ENCODE results near the gene LTBP1.

Gene LTBP1

DNA sequence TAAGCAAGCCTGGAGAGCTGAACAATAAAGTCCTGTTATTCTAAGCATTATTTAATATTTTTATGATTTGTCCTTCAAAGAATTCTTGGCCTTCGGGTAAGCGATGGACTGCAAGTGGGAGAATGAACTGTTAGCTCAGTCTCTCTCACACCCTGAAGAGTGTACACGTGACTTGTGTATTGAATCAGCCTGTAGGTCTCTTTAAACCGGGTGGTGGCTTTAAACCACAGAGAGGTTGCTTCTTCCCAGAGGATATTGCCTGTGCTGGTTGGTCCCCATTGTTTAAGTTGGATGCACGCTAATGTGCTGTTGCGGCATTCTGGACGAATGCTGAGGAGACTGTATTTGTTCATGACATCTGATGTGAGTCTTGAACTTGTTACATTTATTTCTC is 183.3 kb downstream of the LTBP1 start:
- no peaks in the 10 kb centered on the region for H3K36me3 ChIP-seq (ENCODE audit: control insufficient read depth, low read depth, low read length)
- no peaks in the 10 kb centered on the region for H3K27me3 ChIP-seq (ENCODE audit: control insufficient read depth, insufficient read depth, low read length)
- no peaks in the 10 kb centered on the region for H3K4me1 ChIP-seq (ENCODE audit: control insufficient read depth, low read depth, low read length)
- no peak overlapping the region for H3K27ac ChIP-seq (ENCODE audit: low read length)
- no peak overlapping the region for H3K9ac ChIP-seq (ENCODE audit: low read length)
- no peaks in the 10 kb centered on the region for H3K9me3 ChIP-seq (ENCODE audit: control insufficient read depth, low read depth, low read length)
- H3K4me3 ChIP-seq (ENCODE audit: low read length) = no peak overlapping the region

DNA sequence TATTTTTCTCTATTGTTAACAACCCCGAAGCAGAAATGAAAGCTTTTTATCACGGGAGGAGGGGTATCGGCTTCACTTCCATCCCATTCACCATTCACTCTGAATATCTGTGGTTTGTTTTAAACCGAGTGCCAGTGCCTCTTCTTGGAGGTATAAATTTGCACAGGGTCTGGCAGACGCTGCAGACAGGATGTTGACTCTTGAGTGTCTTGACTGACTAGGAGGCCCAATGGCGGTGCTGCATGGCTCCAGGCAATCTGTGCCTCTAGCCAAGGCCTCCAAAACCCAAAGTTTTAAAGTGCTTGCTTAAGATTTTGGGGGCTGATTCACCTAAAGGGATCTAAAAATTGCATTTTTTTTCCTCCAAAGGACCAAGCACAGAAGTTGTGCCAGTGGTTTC is 183.8 kb downstream of the LTBP1 start:
- H3K36me3 ChIP-seq (ENCODE audit: control insufficient read depth, low read depth, low read length) = no peaks in the 10 kb centered on the region
- no peaks in the 10 kb centered on the region for H3K27me3 ChIP-seq (ENCODE audit: control insufficient read depth, insufficient read depth, low read length)
- no peak overlapping the region for H3K4me3 ChIP-seq (ENCODE audit: low read length)
- H3K9ac ChIP-seq (ENCODE audit: low read length) = no peak overlapping the region
- H3K27ac ChIP-seq (ENCODE audit: low read length) = no peak overlapping the region
- H3K9me3 ChIP-seq (ENCODE audit: control insufficient read depth, low read depth, low read length) = no peaks in the 10 kb centered on the region
- no peaks in the 10 kb centered on the region for H3K4me1 ChIP-seq (ENCODE audit: control insufficient read depth, low read depth, low read length)

DNA sequence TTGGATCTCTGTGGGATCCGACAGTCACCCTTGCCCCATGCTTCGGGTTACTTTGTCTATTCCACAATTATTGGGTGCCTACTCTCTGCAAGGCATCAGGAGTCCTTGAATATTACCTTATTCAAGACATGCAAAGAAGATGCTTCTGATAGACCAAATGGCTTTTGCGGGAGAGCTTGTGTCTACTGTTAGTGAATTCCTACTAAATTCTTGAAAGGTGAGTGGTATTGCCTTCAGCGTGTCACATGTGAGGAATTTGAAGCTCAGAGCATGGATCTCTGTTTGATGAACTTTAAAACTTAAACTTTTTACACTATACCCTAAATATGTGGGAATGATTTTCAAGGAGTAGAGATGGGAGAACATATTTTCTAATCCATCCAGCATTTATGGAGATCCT is 184.4 kb downstream of the LTBP1 start:
- H3K9ac ChIP-seq (ENCODE audit: low read length) = no peak overlapping the region
- H3K36me3 ChIP-seq (ENCODE audit: control insufficient read depth, low read depth, low read length) = no peaks in the 10 kb centered on the region
- no peaks in the 10 kb centered on the region for H3K27me3 ChIP-seq (ENCODE audit: control insufficient read depth, insufficient read depth, low read length)
- no peaks in the 10 kb centered on the region for H3K4me1 ChIP-seq (ENCODE audit: control insufficient read depth, low read depth, low read length)
- H3K27ac ChIP-seq (ENCODE audit: low read length) = no peak overlapping the region
- no peaks in the 10 kb centered on the region for H3K9me3 ChIP-seq (ENCODE audit: control insufficient read depth, low read depth, low read length)
- H3K4me3 ChIP-seq (ENCODE audit: low read length) = no peak overlapping the region

GRCh38 chr2:33131749-33132148 is 185.0 kb downstream of the LTBP1 start:
- no peaks in the 10 kb centered on the region for H3K27me3 ChIP-seq (ENCODE audit: control insufficient read depth, insufficient read depth, low read length)
- H3K9me3 ChIP-seq (ENCODE audit: control insufficient read depth, low read depth, low read length) = no peaks in the 10 kb centered on the region
- no peaks in the 10 kb centered on the region for H3K4me1 ChIP-seq (ENCODE audit: control insufficient read depth, low read depth, low read length)
- no peak overlapping the region for H3K27ac ChIP-seq (ENCODE audit: low read length)
- no peak overlapping the region for H3K9ac ChIP-seq (ENCODE audit: low read length)
- H3K4me3 ChIP-seq (ENCODE audit: low read length) = no peak overlapping the region
- H3K36me3 ChIP-seq (ENCODE audit: control insufficient read depth, low read depth, low read length) = no peaks in the 10 kb centered on the region

DNA sequence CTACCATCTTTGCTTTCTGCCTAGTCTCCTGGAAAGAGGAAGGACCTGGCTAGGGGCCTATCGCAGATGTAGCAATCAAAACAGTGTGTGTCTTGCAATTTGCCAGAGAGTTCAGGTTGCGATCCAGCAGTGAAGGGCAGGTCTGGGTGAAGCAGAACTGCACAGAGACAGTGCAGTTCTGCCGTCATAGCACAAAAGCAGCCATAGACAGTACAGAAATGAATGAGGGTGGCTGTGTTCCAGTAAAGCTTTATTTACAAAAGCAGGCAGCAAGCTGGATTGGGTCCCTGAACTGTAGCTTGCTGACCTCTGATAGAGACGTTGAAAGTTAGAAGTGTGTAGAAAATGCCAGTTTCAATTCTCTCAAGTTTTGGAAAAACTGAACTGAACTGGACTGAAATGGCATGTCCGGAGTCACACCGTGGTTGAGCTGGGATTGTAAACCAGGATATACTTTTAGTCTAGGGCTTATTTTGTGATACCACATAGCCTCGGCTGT is 186.8 kb downstream of the LTBP1 start:
- Histone ChIP-seq H3K4me3 (ENCODE audit: low read length) (no peak overlapping the region), H3K36me3 (ENCODE audit: control insufficient read depth, low read depth, low read length) (no peaks in the 10 kb centered on the region), H3K4me1 (ENCODE audit: control insufficient read depth, low read depth, low read length) (peaks cover 3% of the 10 kb centered on the region), H3K9ac (ENCODE audit: low read length) (no peak overlapping the region), H3K9me3 (ENCODE audit: control insufficient read depth, low read depth, low read length) (no peaks in the 10 kb centered on the region), H3K27ac (ENCODE audit: low read length) (no peak overlapping the region), H3K27me3 (ENCODE audit: control insufficient read depth, insufficient read depth, low read length) (no peaks in the 10 kb centered on the region)

DNA sequence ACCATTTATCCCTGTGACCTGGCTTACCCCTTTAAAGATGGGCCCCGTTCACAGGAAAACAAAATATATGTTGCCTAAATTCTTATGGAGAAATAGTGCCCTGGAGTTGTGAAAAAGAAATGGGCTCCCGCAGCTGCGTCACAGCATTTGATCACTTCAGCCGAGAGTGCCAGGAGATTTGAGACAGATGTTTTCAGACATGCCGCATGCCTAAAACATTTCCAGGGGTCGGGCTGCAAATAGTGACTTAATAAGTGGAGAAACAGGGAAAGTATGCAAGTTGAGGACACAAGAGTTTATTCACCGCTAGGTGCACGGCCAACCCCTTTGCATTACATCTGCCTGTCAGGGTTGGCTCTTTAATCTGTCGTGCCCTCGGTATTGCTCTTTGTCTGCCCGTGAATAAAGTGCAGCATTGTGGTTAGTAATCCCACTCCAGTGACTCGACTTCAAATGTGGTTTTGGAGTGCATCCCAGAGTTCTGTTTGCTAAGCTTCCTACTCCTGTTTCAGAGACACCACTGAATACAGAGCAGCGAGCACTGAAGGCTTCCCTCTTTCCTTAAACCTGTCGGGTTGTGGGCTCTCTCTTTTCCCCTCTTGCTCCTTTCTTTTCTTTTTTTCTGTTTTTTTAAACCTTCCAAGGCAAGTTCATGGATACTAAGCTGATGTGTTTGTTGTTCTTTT is 187.5 kb downstream of the LTBP1 start:
- Histone ChIP-seq H3K27ac (ENCODE audit: low read length) (no peak overlapping the region), H3K9me3 (ENCODE audit: control insufficient read depth, low read depth, low read length) (no peaks in the 10 kb centered on the region), H3K27me3 (ENCODE audit: control insufficient read depth, insufficient read depth, low read length) (no peaks in the 10 kb centered on the region), H3K36me3 (ENCODE audit: control insufficient read depth, low read depth, low read length) (no peaks in the 10 kb centered on the region), H3K4me1 (ENCODE audit: control insufficient read depth, low read depth, low read length) (peaks cover 3% of the 10 kb centered on the region), H3K9ac (ENCODE audit: low read length) (no peak overlapping the region), H3K4me3 (ENCODE audit: low read length) (no peak overlapping the region)

DNA sequence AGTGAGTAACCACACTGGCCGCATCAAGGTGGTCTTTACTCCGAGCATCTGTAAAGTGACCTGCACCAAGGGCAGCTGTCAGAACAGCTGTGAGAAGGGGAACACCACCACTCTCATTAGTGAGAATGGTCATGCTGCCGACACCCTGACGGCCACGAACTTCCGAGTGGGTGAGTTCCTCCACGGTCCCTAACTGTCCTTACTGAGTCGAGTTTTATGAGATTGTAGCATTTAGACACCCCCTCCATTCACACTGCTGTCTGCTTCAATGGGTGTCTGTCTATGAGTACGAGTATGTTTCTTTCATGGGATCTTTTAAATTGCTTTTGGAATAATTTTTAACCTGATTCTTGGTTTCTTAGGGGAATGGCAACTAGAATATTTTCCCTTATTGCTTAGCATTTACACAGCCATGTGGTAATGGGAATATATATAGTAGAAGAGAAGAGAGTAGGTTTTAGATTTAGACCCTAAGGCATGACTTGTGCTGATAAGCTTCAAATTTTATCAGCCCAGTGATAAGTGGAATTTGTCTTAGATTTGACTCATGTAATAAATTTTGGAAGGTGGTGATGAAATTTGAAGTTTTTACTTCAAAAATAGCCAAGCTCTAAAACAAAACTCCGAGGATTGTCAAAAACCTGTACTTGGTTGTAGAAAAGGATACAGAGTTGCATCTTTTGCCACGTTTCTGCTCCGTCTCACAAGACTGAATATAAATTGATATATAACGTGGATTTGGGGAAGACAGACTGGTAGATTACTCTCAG is 188.2 kb downstream of the LTBP1 start:
- no peaks in the 10 kb centered on the region for H3K27me3 ChIP-seq (ENCODE audit: control insufficient read depth, insufficient read depth, low read length)
- no peaks in the 10 kb centered on the region for H3K36me3 ChIP-seq (ENCODE audit: control insufficient read depth, low read depth, low read length)
- no peak overlapping the region for H3K9ac ChIP-seq (ENCODE audit: low read length)
- H3K27ac ChIP-seq (ENCODE audit: low read length) = no peak overlapping the region
- H3K4me1 ChIP-seq (ENCODE audit: control insufficient read depth, low read depth, low read length) = peaks cover 3% of the 10 kb centered on the region
- no peaks in the 10 kb centered on the region for H3K9me3 ChIP-seq (ENCODE audit: control insufficient read depth, low read depth, low read length)
- H3K4me3 ChIP-seq (ENCODE audit: low read length) = no peak overlapping the region

DNA sequence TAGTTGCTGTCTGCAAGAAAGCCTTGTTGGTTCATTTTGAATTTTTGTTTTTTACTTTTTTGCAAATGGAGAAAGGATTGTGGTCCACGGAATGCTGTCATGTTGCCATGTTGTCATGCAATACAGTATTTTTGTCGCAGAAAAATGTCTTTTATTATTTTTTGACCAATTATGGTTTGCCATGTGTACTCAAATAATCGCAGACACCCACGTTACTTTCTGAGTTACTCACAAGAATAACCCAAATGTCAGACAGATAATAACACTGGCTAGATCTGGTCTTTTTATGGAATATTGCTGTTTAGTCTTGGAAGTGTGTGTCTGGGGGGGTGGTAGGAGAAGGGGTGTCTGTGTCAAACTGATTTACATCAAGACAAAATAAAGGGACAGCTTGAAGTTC is 188.9 kb downstream of the LTBP1 start:
- no peaks in the 10 kb centered on the region for H3K9me3 ChIP-seq (ENCODE audit: control insufficient read depth, low read depth, low read length)
- H3K36me3 ChIP-seq (ENCODE audit: control insufficient read depth, low read depth, low read length) = no peaks in the 10 kb centered on the region
- no peaks in the 10 kb centered on the region for H3K27me3 ChIP-seq (ENCODE audit: control insufficient read depth, insufficient read depth, low read length)
- H3K4me3 ChIP-seq (ENCODE audit: low read length) = no peak overlapping the region
- H3K9ac ChIP-seq (ENCODE audit: low read length) = no peak overlapping the region
- H3K27ac ChIP-seq (ENCODE audit: low read length) = no peak overlapping the region
- peaks cover 3% of the 10 kb centered on the region for H3K4me1 ChIP-seq (ENCODE audit: control insufficient read depth, low read depth, low read length)

- Histone ChIP-seq H3K9me3 (ENCODE audit: control insufficient read depth, low read depth, low read length) (no peaks in the 10 kb centered on the region), H3K4me3 (ENCODE audit: low read length) (no peak overlapping the region), H3K4me1 (ENCODE audit: control insufficient read depth, low read depth, low read length) (peaks cover 3% of the 10 kb centered on the region), H3K27ac (ENCODE audit: low read length) (no peak overlapping the region), H3K36me3 (ENCODE audit: control insufficient read depth, low read depth, low read length) (no peaks in the 10 kb centered on the region), H3K27me3 (ENCODE audit: control insufficient read depth, insufficient read depth, low read length) (no peaks in the 10 kb centered on the region), H3K9ac (ENCODE audit: low read length) (no peak overlapping the region)
Observed at GRCh38 chr2:33136056-33136455, 189.3 kb downstream of the LTBP1 start.

- H3K27me3 ChIP-seq (ENCODE audit: control insufficient read depth, insufficient read depth, low read length) = no peaks in the 10 kb centered on the region
- H3K4me3 ChIP-seq (ENCODE audit: low read length) = no peak overlapping the region
- no peak overlapping the region for H3K27ac ChIP-seq (ENCODE audit: low read length)
- H3K9me3 ChIP-seq (ENCODE audit: control insufficient read depth, low read depth, low read length) = no peaks in the 10 kb centered on the region
- H3K9ac ChIP-seq (ENCODE audit: low read length) = no peak overlapping the region
- no peaks in the 10 kb centered on the region for H3K36me3 ChIP-seq (ENCODE audit: control insufficient read depth, low read depth, low read length)
- peaks cover 3% of the 10 kb centered on the region for H3K4me1 ChIP-seq (ENCODE audit: control insufficient read depth, low read depth, low read length)
Observed at GRCh38 chr2:33136566-33136965, 189.8 kb downstream of the LTBP1 start.

DNA sequence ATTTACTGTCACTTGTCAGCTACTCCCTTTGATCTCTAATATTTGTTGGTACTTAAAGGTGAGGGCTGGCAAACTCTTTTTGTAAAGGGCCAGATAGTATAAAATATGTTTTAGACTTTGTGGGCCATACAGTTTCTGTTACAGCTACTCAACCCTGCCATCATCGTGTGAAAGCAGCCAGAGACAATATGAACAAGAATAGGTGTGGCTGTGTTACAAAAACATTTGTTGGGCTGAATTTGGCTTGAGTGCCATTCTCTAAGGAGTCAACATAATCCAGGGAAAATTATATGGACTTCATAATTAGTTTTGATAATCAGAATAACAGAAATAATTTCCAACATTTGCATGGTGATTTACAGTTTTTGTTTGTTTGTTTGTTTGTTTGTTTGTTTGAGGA is 190.6 kb downstream of the LTBP1 start:
- H3K4me1 ChIP-seq (ENCODE audit: control insufficient read depth, low read depth, low read length) = peaks cover 3% of the 10 kb centered on the region
- H3K27ac ChIP-seq (ENCODE audit: low read length) = no peak overlapping the region
- no peak overlapping the region for H3K9ac ChIP-seq (ENCODE audit: low read length)
- H3K36me3 ChIP-seq (ENCODE audit: control insufficient read depth, low read depth, low read length) = no peaks in the 10 kb centered on the region
- no peak overlapping the region for H3K4me3 ChIP-seq (ENCODE audit: low read length)
- no peaks in the 10 kb centered on the region for H3K9me3 ChIP-seq (ENCODE audit: control insufficient read depth, low read depth, low read length)
- no peaks in the 10 kb centered on the region for H3K27me3 ChIP-seq (ENCODE audit: control insufficient read depth, insufficient read depth, low read length)

DNA sequence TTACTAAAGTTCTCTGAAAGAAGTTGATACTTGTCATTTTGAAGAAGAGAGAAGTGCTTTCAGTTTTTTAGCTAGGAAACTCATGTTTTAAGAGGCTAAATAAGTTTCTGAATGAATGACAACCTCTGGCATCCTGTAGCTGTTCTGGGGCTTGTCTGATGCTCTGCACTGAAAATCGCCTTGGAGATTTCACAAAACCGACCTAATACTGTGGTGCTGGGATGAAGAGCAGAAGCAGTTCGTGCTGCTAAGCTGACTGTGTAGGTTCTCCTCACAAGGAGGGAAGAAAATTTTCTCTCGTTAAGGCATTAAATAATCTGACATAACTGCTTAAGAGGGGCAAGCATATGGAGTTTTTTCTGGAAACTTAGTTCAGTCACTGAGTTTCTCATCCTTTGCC is 193.2 kb downstream of the LTBP1 start:
- Histone ChIP-seq H3K27me3 (ENCODE audit: control insufficient read depth, insufficient read depth, low read length) (no peaks in the 10 kb centered on the region), H3K9ac (ENCODE audit: low read length) (no peak overlapping the region), H3K9me3 (ENCODE audit: control insufficient read depth, low read depth, low read length) (no peaks in the 10 kb centered on the region), H3K36me3 (ENCODE audit: control insufficient read depth, low read depth, low read length) (no peaks in the 10 kb centered on the region), H3K27ac (ENCODE audit: low read length) (no peak overlapping the region), H3K4me1 (ENCODE audit: control insufficient read depth, low read depth, low read length) (peaks cover 3% of the 10 kb centered on the region), H3K4me3 (ENCODE audit: low read length) (no peak overlapping the region)
